Measurements from ENCODE around the gene LNPEP. TPM values are rescaled to one million over a fixed set of nuclear protein-coding genes. Genes with fewer than 3 reads are reported as not detected.

The LNPEP gene
- total RNA-seq, 1 experiment from 2014 or later, result 6.4 TPM

- TF ChIP-seq STAT6 (CRISPR knock-in tag; conservative IDR thresholded peaks at IDR 0.05; ENCODE audit: low read depth), result no peak
These were observed 22.6 kb upstream of the LNPEP start (continued) for GRCh38 chr5:96913233-96913632.

- CTCF ChIA-PET, result no interaction called here
- DNase-seq (ENCODE audit: low spot score), result no peak
- POLR2A ChIA-PET, result no interaction called here
- no peak for TF ChIP-seq SP1 (CRISPR knock-in tag; conservative IDR thresholded peaks at IDR 0.05)
- TF ChIP-seq ZMAT4 (CRISPR knock-in tag; IDR thresholded peaks at IDR 0.05), result no peak
- TF ChIP-seq GABPB1 (CRISPR knock-in tag; IDR thresholded peaks at IDR 0.05), result no peak
- no peak for TF ChIP-seq EMX1 (CRISPR knock-in tag; IDR thresholded peaks at IDR 0.05)
- no peak for TF ChIP-seq SOX15 (CRISPR knock-in tag; IDR thresholded peaks at IDR 0.05)
- TF ChIP-seq ZNF317 (CRISPR knock-in tag; IDR thresholded peaks at IDR 0.05; ENCODE audit: borderline replicate concordance, low read depth), result no peak
- TF ChIP-seq CDX4 (CRISPR knock-in tag; IDR thresholded peaks at IDR 0.05; ENCODE audit: borderline replicate concordance), result no peak
- TF ChIP-seq ZNF232 (CRISPR knock-in tag; IDR thresholded peaks at IDR 0.05), result no peak
- no peak for TF ChIP-seq ATF6 (CRISPR knock-in tag; IDR thresholded peaks at IDR 0.05)
- no peak for TF ChIP-seq ZBTB43 (CRISPR knock-in tag; IDR thresholded peaks at IDR 0.05)
- TF ChIP-seq ATF1 (CRISPR knock-in tag; IDR thresholded peaks at IDR 0.05), result no peak
- no peak for TF ChIP-seq IRF1 (CRISPR knock-in tag; IDR thresholded peaks at IDR 0.05)
- TF ChIP-seq NFYB (CRISPR knock-in tag; conservative IDR thresholded peaks at IDR 0.05; ENCODE audit: low read depth), result no peak
- TF ChIP-seq CTCF (IDR thresholded peaks at IDR 0.05), result no peak
- no peak for TF ChIP-seq NR2C2 (CRISPR knock-in tag; IDR thresholded peaks at IDR 0.05)
- Mint-ChIP-seq H3K4me1 (peaks cover 7% of the 10 kb centered on the region), H3K9me3 (no peaks in the 10 kb centered on the region), H3K27ac (no peak overlapping the region), H3K36me3 (no peaks in the 10 kb centered on the region), H3K27me3 (ENCODE audit: low read depth) (no peaks in the 10 kb centered on the region), H3K4me3 (no peak overlapping the region)
- ATAC-seq, result no peak
These were observed 16.1 kb upstream of the LNPEP start for GRCh38 chr5:96919754-96920197.

All from WTC11 (cell line).